ENCODE results near the gene NINL.
"Not testable (repeated sequence)": the region's sequence is repeated elsewhere in the genome, so short reads cannot be mapped to it uniquely, and the experiment has no call there.

The NINL gene

DNA sequence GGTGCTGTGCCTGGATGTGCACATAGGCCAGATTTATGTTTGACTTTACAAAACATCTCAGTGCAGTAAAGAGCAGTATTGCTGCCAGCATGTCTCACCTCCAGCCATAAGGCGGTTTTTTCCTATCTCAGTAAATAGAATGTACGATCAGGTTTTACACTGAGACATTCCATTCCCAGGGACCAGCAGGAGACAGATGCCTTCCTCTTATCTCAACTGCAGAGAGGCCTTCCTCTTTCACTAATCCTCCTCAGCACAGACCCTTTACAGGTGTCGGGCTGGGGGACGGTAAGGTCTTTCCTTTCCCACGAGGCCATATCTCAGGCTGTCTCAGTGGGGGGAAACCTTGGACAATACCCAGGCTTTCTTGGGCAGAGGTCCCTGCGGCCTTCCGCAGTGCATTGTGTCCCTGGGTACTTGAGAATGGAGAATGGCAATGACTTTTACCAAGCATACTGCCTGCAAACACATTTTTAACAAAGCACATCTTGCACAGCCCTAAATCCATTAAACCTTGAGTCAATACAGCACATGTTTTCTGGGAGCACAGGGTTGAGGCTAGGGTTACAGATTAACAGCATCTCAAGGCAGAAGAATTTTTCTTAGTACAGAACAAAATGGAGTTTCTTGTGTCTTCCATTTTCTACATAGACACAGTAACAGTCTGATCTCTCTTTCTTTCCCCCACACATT lies 34.5 kb downstream of the NINL start:
- FAIRE-seq, result not testable (repeated sequence)

DNA sequence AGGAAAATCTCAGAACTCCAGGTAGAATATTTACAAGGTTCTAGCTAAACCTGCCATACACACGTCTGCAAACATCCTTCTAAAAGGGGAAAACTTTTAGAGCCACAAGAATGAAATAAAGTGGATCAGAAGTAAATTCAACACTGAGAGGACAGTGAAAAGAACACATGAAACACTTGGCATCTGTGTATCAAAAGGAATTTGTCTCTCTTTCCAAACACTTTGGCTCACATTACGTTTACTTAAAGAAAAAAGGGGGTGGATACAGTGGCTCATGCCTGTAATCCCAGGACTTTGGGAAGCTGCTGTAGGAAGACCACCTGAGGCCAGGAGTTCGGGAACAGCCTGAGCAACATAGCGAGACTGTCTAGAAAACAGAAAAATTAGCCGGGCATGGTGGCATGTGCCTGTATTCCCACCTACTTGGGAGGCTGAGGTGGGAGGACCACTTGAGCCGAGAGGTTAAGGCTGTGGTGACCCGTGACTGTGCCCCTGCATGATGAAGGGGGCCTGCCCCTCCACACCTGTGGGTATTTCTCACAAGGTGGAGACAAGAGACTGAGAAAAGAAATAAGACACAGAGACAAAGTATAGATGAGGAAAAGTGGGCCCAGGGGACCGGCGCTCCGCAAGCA lies 35.4 kb downstream of the NINL start:
- no peak for FAIRE-seq

DNA sequence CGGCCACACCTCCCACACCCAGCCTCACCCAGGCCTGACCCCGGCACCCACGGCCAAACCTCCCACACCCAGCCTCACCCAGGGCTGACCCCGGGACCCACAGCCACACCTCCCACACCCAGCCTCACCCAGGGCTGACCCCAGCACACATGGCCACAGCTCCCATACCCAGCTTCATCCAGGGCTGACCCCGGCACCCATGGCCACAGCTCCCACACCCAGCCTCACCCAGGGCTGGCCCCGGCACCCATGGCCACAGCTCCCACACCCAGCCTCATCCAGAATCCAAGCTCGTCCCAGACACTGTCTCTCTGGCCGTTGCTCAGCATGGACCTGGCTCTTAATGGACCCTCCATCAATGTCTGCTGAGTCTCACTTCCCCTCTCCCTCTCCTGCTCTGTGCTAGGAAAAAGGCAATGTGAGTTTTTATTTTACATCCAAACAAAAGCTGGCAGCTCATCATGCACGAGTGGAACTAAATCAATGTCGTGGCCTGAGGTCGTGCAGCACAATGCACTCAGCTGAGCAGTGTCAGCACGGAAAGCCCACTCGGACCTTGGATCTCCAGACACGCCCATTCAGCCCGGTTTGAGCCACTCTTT lies 36.1 kb downstream of the NINL start:
- no peak for FAIRE-seq

DNA sequence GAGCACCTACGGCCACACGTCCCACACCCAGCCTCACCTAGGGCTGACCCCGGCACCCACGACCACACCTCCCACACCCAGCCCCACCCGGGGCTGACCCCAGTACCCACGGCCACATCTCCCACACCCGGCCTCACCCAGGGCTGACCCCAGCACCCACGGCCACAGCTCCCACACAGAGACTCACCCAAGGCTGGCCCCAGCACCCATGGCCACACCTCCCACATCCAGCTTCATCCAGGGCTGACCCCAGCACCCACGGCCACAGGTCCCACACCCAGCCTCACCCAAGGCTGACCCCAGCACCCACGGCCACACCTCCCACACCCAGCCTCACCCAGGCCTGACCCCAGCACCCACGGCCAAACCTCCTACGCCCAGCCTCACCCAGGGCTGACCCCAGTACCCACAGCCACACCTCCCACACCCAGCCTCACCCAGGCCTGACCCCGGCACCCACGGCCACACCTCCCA lies 36.7 kb downstream of the NINL start:
- no peak for FAIRE-seq

DNA sequence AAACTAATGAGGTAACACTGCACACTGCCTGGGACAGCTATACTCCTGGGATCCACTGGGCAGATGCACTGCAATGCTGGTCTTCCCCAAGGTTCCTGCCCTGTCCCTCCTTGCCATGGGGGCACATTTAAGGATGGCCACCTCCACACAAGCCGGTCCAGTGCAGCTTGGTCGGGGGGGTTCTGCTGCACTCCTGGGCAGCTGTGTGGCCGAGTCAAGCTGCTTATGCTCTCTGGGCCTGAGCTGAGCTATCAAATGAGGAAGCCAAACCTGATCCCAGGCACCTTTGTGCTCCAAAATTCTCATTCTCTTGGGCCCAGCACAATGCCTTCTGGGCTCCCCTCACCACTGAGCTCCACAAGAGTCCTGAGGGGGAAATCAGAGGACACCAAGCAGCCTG lies 37.3 kb downstream of the NINL start:
- FAIRE-seq, result no peak

DNA sequence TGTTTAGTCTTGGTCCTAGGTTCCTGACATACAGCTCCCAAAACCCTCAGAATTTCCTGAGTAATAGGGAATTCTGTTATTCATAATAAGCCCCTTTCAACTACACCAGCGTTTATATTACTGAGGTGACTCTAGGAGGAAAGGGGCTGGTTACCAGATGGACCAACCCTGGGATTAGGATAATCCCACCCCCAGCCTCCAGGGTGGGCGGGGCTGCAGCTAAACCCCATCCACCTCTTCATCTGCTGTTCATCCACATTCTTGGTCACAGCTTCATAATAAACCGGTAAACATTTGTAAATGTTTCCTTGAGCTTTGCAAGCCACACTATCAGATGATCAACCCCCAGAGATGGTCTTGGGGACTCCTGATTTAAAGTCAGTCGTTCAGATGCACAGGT lies 38.3 kb downstream of the NINL start:
- no peak for FAIRE-seq

DNA sequence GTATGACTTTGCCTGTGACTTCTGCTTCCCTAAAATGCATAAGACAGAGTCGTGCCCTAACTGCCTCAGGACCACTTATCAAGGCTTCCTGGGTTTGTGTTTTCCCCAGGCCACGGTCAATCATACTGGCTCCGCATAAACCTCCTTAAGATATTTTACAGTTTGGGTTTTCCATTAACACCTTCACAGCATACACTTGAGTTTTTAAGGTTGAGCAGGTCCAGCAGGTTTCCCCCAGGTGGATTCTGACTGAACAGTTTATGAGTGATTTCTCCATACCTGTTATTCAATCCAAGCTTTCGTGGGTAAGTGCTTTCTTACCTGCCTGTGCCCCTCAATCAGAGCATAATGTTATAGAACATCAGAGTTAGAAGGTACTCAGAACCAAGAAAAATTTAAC lies 39.3 kb downstream of the NINL start:
- no peak for FAIRE-seq

DNA sequence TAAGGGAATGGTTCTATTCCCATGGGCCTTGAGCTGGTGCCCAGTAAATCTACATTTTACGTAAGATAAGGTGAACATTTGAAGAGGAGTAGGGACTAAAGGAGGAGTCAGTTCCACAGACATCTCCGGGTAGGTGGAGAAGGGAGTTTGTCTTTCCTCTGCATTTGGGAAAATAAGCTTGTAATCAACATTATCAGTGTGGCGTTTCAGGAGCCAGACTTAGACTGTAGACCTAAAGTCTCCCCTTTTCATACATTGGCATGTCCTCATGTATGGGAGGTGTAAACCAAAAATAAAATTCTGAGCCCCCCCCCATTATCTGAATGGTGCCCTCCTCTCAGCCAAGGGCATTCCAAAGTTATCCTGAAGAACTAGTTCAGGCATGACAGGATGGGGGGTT lies 40.2 kb downstream of the NINL start:
- no peak for FAIRE-seq

DNA sequence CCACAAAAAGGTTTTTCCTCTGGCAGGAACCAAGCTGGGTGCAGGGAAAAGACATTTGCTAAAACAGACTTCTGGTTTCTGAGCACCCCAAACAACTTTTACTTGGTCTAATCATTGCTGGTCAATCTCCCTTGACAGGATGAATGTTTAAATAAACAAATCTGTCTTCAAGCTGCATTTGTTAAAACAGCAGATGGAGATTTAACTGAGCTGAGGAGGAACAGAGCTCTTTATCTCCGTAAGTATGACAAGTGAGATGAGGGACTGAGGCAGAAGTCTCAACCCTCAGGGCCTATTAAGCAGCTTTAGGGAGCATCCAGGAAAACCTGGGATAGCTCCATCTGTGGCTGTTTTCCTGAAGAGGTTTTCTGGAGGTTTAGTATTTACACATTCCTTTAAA lies 40.6 kb downstream of the NINL start:
- no peak for FAIRE-seq

DNA sequence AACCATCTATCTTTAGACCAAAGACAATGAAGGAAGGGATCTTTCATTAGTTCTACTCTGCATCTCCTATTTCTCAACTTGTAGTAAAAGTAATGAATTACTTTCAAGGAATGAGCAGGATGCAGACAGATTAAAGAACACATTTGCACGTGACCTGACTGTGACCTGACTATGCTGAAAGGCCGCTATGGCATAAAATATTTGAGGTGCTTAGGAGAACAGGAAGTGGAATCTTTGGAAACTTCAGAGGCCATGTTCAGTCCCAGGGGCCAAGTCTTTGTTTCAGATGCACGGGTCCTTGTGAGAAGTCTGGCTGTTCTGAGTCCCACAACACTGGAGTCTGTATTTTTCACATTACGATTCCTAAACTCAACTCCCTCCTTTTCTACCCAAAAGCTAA lies 41.0 kb downstream of the NINL start:
- no peak for FAIRE-seq

DNA sequence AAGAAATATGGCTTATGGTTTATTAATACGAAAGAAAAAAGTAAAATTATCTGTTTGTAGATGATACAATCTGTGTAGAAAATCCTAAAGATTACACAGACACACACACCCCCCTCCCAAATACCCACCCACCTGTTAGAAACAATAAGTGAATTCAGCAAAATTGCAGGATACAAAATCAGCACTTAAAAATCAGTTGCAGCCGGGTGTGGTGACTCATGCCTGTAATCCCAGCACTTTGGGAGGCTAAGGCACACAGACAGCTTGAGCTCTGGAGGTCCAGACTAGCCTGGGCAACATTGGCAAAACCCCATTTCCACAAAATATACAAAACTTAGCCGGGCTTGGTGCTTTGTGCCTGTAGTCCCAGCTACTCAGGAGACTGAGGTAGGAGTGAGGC lies 42.3 kb downstream of the NINL start:
- FAIRE-seq, result no peak

DNA sequence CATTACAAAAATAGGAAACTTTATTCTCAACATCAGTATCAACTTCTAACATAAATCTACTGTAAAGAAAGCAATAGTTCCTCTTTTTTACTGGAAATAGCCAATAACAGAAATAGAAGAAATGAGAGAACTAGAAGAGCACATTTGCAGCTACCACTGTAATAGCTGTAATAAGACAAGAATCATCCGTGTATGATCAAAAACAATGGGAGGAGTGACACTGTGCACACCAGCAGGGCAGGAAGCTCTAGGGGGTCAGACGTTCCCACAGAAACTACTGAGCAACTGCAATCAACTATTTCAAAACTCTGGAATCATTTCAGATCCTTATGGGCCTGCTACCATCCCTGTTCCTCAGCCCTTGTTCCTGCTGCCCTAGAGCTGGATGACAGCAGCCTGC lies 43.7 kb downstream of the NINL start:
- no peak for FAIRE-seq

DNA sequence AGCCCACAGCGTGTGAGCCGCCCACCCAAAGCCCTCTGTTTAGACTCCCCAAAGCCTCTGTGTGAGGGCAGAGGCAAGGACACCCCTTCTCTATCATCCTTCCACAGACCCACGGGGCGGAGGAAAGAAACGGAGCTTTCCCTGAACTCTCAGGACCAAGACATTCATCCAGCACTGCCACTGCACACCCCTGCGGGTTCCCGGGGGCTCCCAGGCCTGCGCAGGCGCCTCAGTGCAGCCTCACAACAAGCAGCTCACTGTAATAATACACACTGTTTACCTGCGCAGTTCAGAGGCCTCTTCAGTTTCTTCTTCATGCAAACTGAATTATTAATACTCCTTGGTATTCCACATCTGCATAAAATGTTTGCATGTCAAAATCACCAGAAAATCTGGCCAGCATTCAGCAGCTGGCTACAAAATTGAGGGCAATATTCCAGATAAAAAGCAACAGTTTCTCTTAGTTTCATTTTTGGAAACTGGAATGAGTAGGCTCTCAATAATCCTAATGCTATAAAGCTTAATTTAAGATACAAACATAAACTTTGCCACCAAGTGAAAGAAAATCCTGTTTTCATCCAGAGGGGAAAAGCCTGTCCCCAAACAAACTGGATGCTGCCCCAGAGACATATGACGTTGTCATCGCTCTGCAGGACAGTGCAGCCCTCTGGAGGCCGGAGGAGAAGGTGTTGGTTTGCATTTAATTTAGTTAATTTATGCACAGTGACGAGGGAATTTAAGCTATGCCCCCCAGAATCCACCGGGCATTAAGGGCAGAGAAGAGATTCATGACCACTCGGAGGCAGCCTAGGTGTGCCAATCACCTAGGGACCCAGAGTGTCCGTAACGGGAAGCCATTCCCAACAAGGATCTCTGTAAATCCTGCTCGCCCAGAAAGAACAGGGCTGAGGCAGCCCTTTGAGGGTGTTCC lies 45.3 kb downstream of the NINL start:
- FAIRE-seq, result peak; percentile 53

DNA sequence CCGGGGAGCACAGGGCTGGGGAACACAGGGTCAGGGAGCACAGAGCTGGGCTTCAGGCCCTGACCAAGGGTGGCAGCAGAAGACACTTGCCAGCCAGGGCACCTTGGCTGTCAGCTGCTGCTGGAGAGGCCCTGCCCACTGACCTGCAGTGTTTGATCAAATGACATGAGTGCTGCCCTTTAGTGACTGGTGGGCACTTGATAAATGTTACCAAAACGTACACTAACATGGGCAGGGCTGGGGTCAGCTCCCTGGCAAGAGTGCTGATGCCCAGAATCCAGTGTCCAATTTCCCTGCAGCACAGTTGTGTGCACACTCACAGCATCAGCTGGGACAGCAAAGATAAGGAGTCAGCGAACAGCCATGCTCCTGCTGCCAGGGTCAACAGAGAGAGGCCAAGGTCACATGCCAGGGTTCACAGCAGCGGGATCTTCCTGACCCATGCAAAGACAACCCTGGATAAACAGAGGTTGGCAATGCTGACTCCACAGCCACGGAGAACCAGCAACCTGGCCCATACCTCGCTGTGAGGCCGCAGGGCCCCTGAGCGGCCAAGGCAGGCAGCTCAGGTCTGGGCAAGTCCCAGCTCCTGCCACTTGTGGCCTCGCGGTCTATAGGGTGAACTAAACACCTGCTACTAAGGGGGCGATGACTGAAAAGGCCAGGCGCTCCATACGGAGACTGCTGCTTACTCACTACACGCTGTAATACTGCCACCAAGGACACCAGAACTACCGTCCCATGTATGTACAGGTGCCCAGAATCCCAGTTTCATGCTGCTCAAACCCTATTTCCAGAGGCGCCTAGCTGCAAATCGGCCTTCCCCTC lies 46.3 kb downstream of the NINL start:
- no peak for FAIRE-seq

DNA sequence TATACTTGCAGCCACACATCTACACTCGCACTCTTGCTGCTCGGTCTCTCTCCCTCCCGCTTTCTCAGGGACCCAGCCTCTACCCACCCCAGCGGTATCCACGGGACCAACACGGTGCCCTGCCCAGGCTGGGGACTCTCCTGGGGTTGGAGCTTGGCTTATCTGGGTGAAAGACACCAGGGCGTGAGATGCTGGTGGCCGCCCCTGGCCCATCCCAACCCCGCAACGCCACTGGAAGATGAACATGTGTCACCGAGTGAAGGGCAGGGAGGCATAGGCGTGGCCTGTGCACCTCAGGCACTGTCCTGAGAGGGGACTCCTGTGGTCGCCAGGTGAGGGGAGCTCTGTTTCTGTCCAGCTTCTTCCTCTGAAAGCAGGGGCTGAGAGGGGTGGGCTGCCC lies 47.4 kb downstream of the NINL start:
- FAIRE-seq, result no peak

DNA sequence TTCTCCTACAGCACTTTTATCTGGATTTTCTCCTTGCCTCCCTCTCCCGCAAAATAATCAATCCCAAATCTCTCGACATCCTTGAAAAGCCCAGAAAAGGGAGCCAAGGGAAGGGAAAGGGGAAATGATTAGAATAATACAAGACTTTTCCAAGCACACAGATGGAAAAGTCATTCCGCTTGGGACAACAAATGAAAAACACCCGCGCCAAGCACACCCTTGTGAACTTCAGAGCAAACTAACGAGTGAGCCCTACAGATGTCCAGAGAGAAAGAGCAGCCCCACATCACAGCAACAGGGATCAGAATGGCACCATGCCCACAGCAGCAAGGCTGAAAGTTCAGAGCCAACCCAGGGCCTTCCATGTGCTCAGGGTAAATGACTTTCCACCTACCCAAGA lies 49.6 kb downstream of the NINL start:
- FAIRE-seq, result no peak

DNA sequence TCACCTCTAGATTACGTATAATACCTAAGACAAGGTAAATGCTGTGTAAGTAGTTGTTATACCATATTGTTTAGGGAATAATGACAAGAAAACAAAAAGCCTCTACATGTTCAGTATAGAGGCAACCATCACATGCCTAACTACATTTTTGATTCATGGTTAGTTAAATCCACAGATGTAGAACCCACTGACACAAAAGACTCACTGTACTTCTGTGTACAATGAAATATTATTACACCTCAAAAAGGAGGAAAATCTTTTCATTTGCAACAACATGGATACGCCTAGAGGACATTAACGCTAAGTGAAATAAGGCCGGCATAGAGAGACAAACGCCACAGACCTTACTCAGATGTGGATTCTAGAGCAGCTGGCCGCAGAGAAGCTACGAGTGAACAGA lies 50.5 kb downstream of the NINL start:
- FAIRE-seq, result no peak

DNA sequence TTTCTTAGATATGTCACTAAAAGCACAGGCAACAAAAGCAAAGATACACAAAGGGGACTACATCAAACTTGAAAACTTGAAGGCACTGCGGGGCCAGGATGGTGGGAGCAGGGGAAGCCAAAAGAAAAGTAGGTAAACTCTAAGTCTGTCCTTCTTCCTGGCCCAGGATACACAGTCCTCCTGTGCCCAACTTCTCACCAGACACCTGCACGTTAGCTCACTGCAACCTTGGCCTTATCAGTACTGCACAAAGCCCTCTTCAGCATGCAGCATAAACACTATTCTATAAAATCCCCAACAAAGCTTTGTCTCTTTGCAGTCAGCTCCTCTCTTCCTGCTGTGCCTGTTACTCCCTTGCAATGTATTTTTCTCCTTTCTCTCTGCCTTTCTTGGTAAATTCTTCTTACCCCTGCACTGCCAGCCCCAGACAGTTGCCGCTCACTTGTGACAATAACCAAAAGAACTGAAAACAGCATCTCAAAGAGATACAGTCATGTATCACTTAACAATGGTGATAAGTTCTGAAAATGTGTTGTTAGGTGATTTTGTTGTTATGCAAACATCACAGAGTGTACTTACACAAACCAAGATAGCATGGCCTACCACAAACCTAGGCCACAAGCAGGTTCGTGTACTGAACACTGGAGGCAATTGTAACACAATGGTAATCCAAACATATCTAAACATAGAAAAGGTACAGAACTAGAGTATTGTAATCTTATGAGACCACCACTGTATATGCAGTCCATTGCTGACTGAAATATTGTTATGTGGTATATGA lies 51.2 kb downstream of the NINL start:
- FAIRE-seq, result no peak

DNA sequence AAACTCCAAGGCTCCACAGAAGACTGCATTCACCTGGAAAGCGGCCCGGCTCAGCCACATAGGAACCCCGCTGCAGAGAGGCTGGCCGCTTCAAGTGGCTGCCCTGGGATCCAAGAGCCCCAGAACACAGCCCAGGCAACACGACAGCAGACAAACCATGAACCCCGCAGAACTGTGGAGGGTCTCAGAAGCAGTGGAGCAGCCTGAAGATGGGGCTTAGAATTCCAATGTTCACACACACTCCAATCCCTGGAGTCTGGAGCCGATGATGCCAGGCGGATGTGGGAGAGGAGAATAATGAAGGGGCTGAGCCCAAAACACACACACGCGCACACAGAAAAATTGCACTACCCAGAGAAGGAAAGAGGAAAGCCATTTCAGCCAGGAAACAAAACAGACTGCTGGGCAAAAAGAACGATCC lies 52.4 kb downstream of the NINL start:
- FAIRE-seq, result no peak

DNA sequence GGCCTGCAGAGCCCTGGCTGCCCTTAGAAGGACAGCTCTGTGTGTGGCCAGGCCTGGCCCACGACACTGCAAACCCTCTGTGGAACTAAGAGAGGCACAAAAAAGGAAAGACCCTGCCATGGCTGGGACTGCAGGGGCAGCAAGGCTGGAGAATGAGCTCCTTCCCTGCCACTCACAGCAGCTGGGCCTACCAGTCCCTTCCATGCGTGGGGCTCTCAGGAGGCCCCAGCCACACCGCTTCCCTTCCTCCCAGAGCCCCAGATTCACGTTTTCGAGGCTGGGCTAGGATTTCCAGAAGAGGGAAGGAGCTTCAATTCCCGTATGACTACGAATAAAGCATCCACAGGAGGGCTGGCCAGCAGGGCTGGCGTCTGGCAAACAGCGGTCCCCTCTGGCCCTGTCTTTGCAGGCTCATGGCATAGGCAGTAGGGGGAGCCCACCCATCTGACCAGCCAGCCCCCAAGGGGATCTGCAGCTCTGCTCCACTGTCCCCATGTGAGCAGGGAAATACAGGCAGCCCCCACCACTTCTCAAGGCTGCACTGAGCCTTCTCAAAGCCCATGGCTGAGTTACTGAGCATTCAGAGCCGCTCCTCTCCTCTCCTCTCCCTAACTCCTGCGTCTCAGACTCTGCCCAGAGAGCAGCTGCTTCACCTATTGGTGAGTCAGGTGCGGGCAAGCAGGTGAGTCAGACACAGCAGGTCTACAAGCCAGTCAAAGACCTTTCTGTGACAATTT lies 53.1 kb downstream of the NINL start:
- no peak for FAIRE-seq

All from islet of Langerhans (tissue), 1 donor.